Activated CD8-positive, alpha-beta memory T cell treated with anti-CD3 and anti-CD28 coated beads, Interleukin-2, amount 50 U/mL, for 1 hour (primary cell): Measurements from ENCODE around the gene TSPOAP1.

Experiments
- DNase-seq: peaks from one replicate; pipeline ENCODE4 v3.0.0-alpha.2; 2020; ENCODE audit errors: extremely low read depth

Gene TSPOAP1

GRCh38 chr17:58318065-58318481, 10.5 kb downstream of the TSPOAP1 start:
- no peak for DNase-seq

GRCh38 chr17:58317421-58318064, 11.1 kb downstream of the TSPOAP1 start:
- no peak for DNase-seq

GRCh38 chr17:58316260-58316960, 12.2 kb downstream of the TSPOAP1 start:
- no peak for DNase-seq

GRCh38 chr17:58315750-58316149, 12.8 kb downstream of the TSPOAP1 start:
- DNase-seq = no peak

- no peak for DNase-seq
Observed at GRCh38 chr17:58315281-58315711, 13.3 kb downstream of the TSPOAP1 start.

GRCh38 chr17:58314706-58315015, 13.9 kb downstream of the TSPOAP1 start:
- DNase-seq = no peak

GRCh38 chr17:58313815-58314705, 14.5 kb downstream of the TSPOAP1 start:
- DNase-seq = no peak

GRCh38 chr17:58312829-58313228, 15.8 kb downstream of the TSPOAP1 start:
- no peak for DNase-seq

GRCh38 chr17:58312021-58312630, 16.5 kb downstream of the TSPOAP1 start:
- no peak for DNase-seq

GRCh38 chr17:58311429-58311894, 17.1 kb downstream of the TSPOAP1 start:
- no peak for DNase-seq

- no peak for DNase-seq
Observed at GRCh38 chr17:58310511-58311428, 17.8 kb downstream of the TSPOAP1 start.

- no peak for DNase-seq
Observed at GRCh38 chr17:58309918-58310259, 18.7 kb downstream of the TSPOAP1 start.

- DNase-seq = no peak
Observed at GRCh38 chr17:58308985-58309917, 19.3 kb downstream of the TSPOAP1 start.

- no peak for DNase-seq
Observed at GRCh38 chr17:58308173-58308984, 20.2 kb downstream of the TSPOAP1 start.

- DNase-seq = no peak
Observed at GRCh38 chr17:58307468-58308172, 21.0 kb downstream of the TSPOAP1 start.

GRCh38 chr17:58306131-58306951, 22.3 kb downstream of the TSPOAP1 start:
- DNase-seq = no peak

- no peak for DNase-seq
Observed at GRCh38 chr17:58305626-58306025, 23.0 kb downstream of the TSPOAP1 start.
